A549 (cell line): Measurements from ENCODE around the gene SAP30. TPM values are rescaled to one million over a fixed set of nuclear protein-coding genes. Genes with fewer than 3 reads are reported as not detected.
A peak's percentile ranks its signal among the peaks of the same experiment; 100 is the strongest.

Source experiments
- ATAC-seq, 2 experiments: fragments of 200-7000 bp in 1 of 2; fragments of >200 bp in 1 of 2; cut with Nextera tagmentation in 1 of 2; cut with Tn5 transposase in 1 of 2; 3 replicates each; pipeline versions ENCODE4 v1.8.0 to v1.9.1; 2018 to 2020; ENCODE audit warnings: mild to moderate bottlenecking in 1 of 2, moderate library complexity in 1 of 2
- CTCF ChIA-PET: fragments of 300-600 bp; sonication (Branson Sonifier 250); formaldehyde crosslinking; extraction: SDS; loops from one replicate; lab custom pipeline; 2021; ENCODE audit warnings: antibody characterized with exemption, inconsistent platforms; lab: Yijun Ruan, JAX
- POLR2A ChIA-PET: fragments of 350-600 bp; formaldehyde crosslinking; extraction: SDS; loops from one replicate; lab custom pipeline; 2021; ENCODE audit warnings: antibody characterized with exemption, inconsistent platforms; lab: Yijun Ruan, JAX
- DNase-seq, 2 experiments: peaks; one replicate each; pipeline versions ENCODE4 v3.0.0 to v3.0.0-alpha.2; 2011 to 2016; ENCODE audit warnings: low read depth in 1 of 2, low spot score in 1 of 2
- FAIRE-seq: peaks from 2 replicates; lab custom pipeline; 2011; peaks lifted over from hg19 to GRCh38; lab: Jason Lieb, UNC
- H3K27ac ChIP-seq, 2 experiments: fragments of >200 bp; sonication (Bioruptor Twin); formaldehyde crosslinking; 3 replicates each; pipeline ENCODE4 v1.5.1; 2016 to 2017
- H3K4me1 ChIP-seq: fragments of >200 bp; sonication (Bioruptor Twin); formaldehyde crosslinking; 3 replicates; pipeline ENCODE4 v1.6.1; 2016
- H3K4me2 ChIP-seq: fragments of >200 bp; sonication (Bioruptor Twin); formaldehyde crosslinking; 3 replicates; pipeline ENCODE4 v1.6.1; 2016
- H3K4me3 ChIP-seq: fragments of >200 bp; sonication (Bioruptor Twin); formaldehyde crosslinking; 3 replicates; pipeline ENCODE4 v1.5.1; 2016
- H3K9me3 ChIP-seq: fragments of >200 bp; sonication (Bioruptor Twin); formaldehyde crosslinking; 3 replicates; pipeline ENCODE4 v1.6.1; 2016
- CBX8 ChIP-seq: fragments of 200-600 bp; sonication (generic); IDR thresholded peaks from 2 replicates; pipeline ENCODE4 v1.6.1; 2016
- CHD4 ChIP-seq: fragments of 200-600 bp; sonication (generic); IDR thresholded peaks from 2 replicates; pipeline ENCODE4 v1.6.1; 2016; ENCODE audit warnings: antibody characterized with exemption, mild to moderate bottlenecking, borderline replicate concordance
- EP300 ChIP-seq, 2 experiments: fragments of >200 bp; sonication (Bioruptor Twin); formaldehyde crosslinking; IDR thresholded peaks; 2 replicates in 1 of 2; 3 replicates in 1 of 2; pipeline ENCODE4 v1.6.1; 2016 to 2017
- FOSL2 ChIP-seq, 2 experiments: fragments of 450-650 bp in 1 of 2; fragments of >200 bp in 1 of 2; sonication (Bioruptor Twin) in 1 of 2; formaldehyde crosslinking; IDR thresholded peaks; 2 replicates each; pipeline versions ENCODE4 v1.5.0 to v1.6.1; 2016 to 2020; ENCODE audit warnings: mild to moderate bottlenecking in 1 of 2, moderate library complexity in 1 of 2
- FOXS1 ChIP-seq: fragments of 250-450 bp; sonication (Bioruptor Pico); IDR thresholded peaks from 2 replicates; pipeline ENCODE4 v1.5.0; 2020; ENCODE audit warnings: mild to moderate bottlenecking, moderate library complexity
- HDAC2 ChIP-seq: fragments of 200-600 bp; sonication (generic); IDR thresholded peaks from 2 replicates; pipeline ENCODE4 v1.6.1; 2016
- HEYL ChIP-seq: fragments of 250-450 bp; sonication (Bioruptor Pico); IDR thresholded peaks from 2 replicates; pipeline ENCODE4 v1.8.0; 2021; ENCODE audit warnings: mild to moderate bottlenecking, moderate library complexity
- JUN ChIP-seq, 2 experiments: fragments of >200 bp; sonication (Bioruptor Twin); formaldehyde crosslinking; IDR thresholded peaks; 2 replicates in 1 of 2; 3 replicates in 1 of 2; pipeline ENCODE4 v1.6.1; 2016 to 2017
- KDM5A ChIP-seq: fragments of 200-600 bp; sonication (generic); IDR thresholded peaks from 2 replicates; pipeline ENCODE4 v1.6.1; 2016; ENCODE audit warnings: antibody characterized with exemption, mild to moderate bottlenecking
- MAZ ChIP-seq: fragments of 150-350 bp; IDR thresholded peaks from 2 replicates; pipeline ENCODE4 v1.6.1; 2014; ENCODE audit warnings: antibody characterized with exemption, low read depth, low read length, borderline replicate concordance
- MYC ChIP-seq: IDR thresholded peaks from 2 replicates; pipeline ENCODE4 v1.6.1; 2012; ENCODE audit warnings: mild to moderate bottlenecking, inconsistent platforms, low read length, improper control_type of control experiment, borderline replicate concordance
- NPAS2 ChIP-seq: fragments of 250-450 bp; sonication (Bioruptor Pico); IDR thresholded peaks from 2 replicates; pipeline ENCODE4 v1.8.0; 2022; ENCODE audit warnings: mild to moderate bottlenecking, moderate library complexity, borderline replicate concordance
- PBX3 ChIP-seq: IDR thresholded peaks from 2 replicates; pipeline ENCODE4 v1.6.1; 2012
- POLR2AphosphoS2 ChIP-seq: conservative IDR thresholded peaks from 2 replicates; pipeline ENCODE4 v1.6.1; 2012; ENCODE audit warnings: low read length, improper control_type of control experiment, inconsistent platforms
- RARB ChIP-seq: fragments of 250-450 bp; sonication (Bioruptor Pico); IDR thresholded peaks from 2 replicates; pipeline ENCODE4 v1.8.0; 2021; ENCODE audit warnings: mild to moderate bottlenecking, moderate library complexity
- RCOR1 ChIP-seq: fragments of 150-350 bp; IDR thresholded peaks from 2 replicates; pipeline ENCODE4 v1.6.1; 2014; ENCODE audit warnings: antibody characterized with exemption, low read length, low read depth
- RFX5 ChIP-seq: fragments of 450-650 bp; IDR thresholded peaks from 2 replicates; pipeline ENCODE4 v1.7.1; 2014; ENCODE audit warnings: antibody characterized with exemption, mild to moderate bottlenecking, moderate library complexity
- RNF2 ChIP-seq: fragments of 200-600 bp; sonication (generic); IDR thresholded peaks from 2 replicates; pipeline ENCODE4 v1.6.1; 2016; ENCODE audit warnings: low read depth, mild to moderate bottlenecking, antibody characterized with exemption, moderate library complexity, borderline replicate concordance
- SMC3 ChIP-seq: fragments of >200 bp; sonication (Bioruptor Twin); formaldehyde crosslinking; IDR thresholded peaks from 3 replicates; pipeline ENCODE4 v1.6.1; 2018; ENCODE audit warnings: inconsistent platforms
- TFCP2L1 ChIP-seq: fragments of 250-450 bp; sonication (Bioruptor Pico); IDR thresholded peaks from 2 replicates; pipeline ENCODE4 v1.5.0; 2021; ENCODE audit warnings: mild to moderate bottlenecking
- ZC3H11A ChIP-seq: fragments of 450-650 bp; IDR thresholded peaks from 2 replicates; pipeline ENCODE4 v1.6.1; 2014; ENCODE audit warnings: antibody characterized with exemption, mild to moderate bottlenecking
- ZFP36 ChIP-seq: fragments of 450-650 bp; IDR thresholded peaks from 2 replicates; pipeline ENCODE4 v1.6.1; 2014; ENCODE audit warnings: borderline replicate concordance; ENCODE audit not compliant: partially characterized antibody
- ZNF302 ChIP-seq: fragments of 250-450 bp; sonication (Bioruptor Pico); IDR thresholded peaks from 2 replicates; pipeline ENCODE4 v1.9.0; 2021; ENCODE audit warnings: inconsistent platforms, mild to moderate bottlenecking, moderate library complexity
- WGBS: methylation state at CpG from one replicate; pipeline ENCODE4 v1.1.6; 2017; ENCODE audit errors: missing lambda C conversion rate; 5-methylcytosine and 5-hydroxymethylcytosine counted together
- polyA plus RNA-seq, 4 experiments: library from polyadenylated mRNA; depleted of rRNA in 3 of 4; stranded (reverse); fragments of >200 nt; fragmentation: RNase III in 1 of 4; extraction: RNeasy Plus Mini Kit Qiagen cat#74134 plus additional on column Dnase treatment in 1 of 4; gene quantifications; 2 replicates in 3 of 4; 3 replicates in 1 of 4; pipeline ENCODE4 v1.2.3, GENCODE V29; 2011 to 2017
- TF ChIP-seq, protein P1 (sequence below): fragments of >200 bp; sonication (Bioruptor Twin); formaldehyde crosslinking; IDR thresholded peaks from 3 replicates; pipeline ENCODE4 v1.5.1; 2016
- TF ChIP-seq, protein P2 (sequence below): IDR thresholded peaks from 2 replicates; pipeline ENCODE4 v1.6.1; 2012; ENCODE audit warnings: low read depth, borderline replicate concordance

SAP30 gene
- polyA plus RNA-seq, 2 of the 4 experiments (the other 2 are of a cell fraction): 18.4 to 19.6 TPM

GRCh38 chr4:173357939-173358338, 12.8 kb upstream of the SAP30 start:
- no peaks in the 10 kb centered on the region for H3K9me3 ChIP-seq
- 31% methylated on average over 2 of the region's 2 CpGs for WGBS
- no peak overlapping the region for H3K4me3 ChIP-seq
- CTCF ChIA-PET: interaction anchor here (1.7 kb wide), 1 partner anchor 59 kb away, joined by 6 read pairs; no protein-coding TSS in a partner anchor
- H3K4me1 ChIP-seq: no peaks in the 10 kb centered on the region
- no peak overlapping the region for H3K4me2 ChIP-seq
- no peak for TF ChIP-seq TFCP2L1 (CRISPR knock-in tag)
- no peak for TF ChIP-seq MAZ
- no peak for TF ChIP-seq FOSL2 (IDR thresholded peaks at IDR 0.05)
- no peak for TF ChIP-seq FOSL2 (CRISPR knock-in tag; IDR thresholded peaks at IDR 0.05)
- TF ChIP-seq CHD4: no peak
- no peak for TF ChIP-seq MYC
- TF ChIP-seq KDM5A: no peak
- no peak for TF ChIP-seq RCOR1
- TF ChIP-seq, all 56 proteins: peak for 0
- POLR2A ChIA-PET: interaction anchor here (2.0 kb wide), 1 partner anchor 23 kb away, joined by 6 read pairs; the partner anchor contains the start of gene HMGB2
- H3K27ac ChIP-seq: no peak overlapping the region
- DNase-seq (no peak), FAIRE-seq (no peak), ATAC-seq (no peak)

DNA sequence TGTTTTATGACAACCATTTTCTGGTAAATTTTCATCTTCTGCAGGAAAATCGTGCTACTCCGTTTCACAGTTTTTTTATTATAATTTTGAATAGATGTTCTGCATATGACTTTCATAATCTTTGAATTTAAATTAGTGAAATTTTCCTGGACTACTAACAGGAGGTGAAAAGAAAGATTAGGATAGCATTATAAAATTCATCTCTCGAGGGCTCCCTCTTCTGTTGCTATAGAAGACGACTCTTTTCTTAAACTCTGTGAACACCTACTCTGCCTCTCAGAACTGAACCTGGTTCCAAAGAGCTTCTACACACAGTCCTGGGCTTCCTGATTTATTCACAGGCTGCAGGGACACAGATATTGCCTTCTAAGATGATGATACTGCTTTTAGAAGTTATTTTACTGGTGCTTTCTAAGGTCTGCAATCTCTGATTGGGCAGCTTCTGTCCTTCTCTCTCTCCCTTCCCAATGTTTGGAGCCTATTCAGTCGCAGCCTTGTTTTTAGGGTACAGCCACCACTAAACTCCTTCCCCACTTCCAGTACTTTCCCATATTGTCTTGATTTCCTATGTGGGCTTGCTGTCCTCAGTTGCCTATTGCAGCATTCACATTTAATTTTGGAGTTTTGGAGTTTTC, 10.1 kb upstream of the SAP30 start:
- ChIA-PET CTCF (interaction anchor here (0.6 to 1.9 kb wide), 6 partner anchors 9 to 883 kb away, joined by 3 to 6 read pairs (median 3); partner anchors contain the start of gene SAP30), POLR2A (interaction anchor here (0.9 kb wide), 1 partner anchor 10 kb away, joined by 3 read pairs; the partner anchor contains the start of gene SAP30)
- TF ChIP-seq ZFP36: no peak
- peak; percentile 39 for TF ChIP-seq SMC3
- TF ChIP-seq ZNF302 (CRISPR knock-in tag): no peak
- TF ChIP-seq RFX5: no peak
- TF ChIP-seq FOSL2 (IDR thresholded peaks at IDR 0.05): no peak
- TF ChIP-seq FOSL2 (CRISPR knock-in tag; IDR thresholded peaks at IDR 0.05): no peak
- TF ChIP-seq, protein P1, sequence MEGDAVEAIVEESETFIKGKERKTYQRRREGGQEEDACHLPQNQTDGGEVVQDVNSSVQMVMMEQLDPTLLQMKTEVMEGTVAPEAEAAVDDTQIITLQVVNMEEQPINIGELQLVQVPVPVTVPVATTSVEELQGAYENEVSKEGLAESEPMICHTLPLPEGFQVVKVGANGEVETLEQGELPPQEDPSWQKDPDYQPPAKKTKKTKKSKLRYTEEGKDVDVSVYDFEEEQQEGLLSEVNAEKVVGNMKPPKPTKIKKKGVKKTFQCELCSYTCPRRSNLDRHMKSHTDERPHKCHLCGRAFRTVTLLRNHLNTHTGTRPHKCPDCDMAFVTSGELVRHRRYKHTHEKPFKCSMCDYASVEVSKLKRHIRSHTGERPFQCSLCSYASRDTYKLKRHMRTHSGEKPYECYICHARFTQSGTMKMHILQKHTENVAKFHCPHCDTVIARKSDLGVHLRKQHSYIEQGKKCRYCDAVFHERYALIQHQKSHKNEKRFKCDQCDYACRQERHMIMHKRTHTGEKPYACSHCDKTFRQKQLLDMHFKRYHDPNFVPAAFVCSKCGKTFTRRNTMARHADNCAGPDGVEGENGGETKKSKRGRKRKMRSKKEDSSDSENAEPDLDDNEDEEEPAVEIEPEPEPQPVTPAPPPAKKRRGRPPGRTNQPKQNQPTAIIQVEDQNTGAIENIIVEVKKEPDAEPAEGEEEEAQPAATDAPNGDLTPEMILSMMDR: peak; percentile 50
- no peak for TF ChIP-seq POLR2AphosphoS2
- no peak for TF ChIP-seq CHD4
- no peak for TF ChIP-seq JUN (IDR thresholded peaks at IDR 0.05)
- no peak for TF ChIP-seq CBX8
- DNase-seq (peak in 1 of 2 experiments; percentile 8), FAIRE-seq (no peak), ATAC-seq (peak; percentile 59 to 72; a peak in 5 of 6 replicates)
- H3K9me3 ChIP-seq: no peaks in the 10 kb centered on the region
- 30% methylated on average over 5 of the region's 5 CpGs for WGBS
- no peak overlapping the region for H3K4me2 ChIP-seq
- H3K4me3 ChIP-seq: no peak overlapping the region
- H3K27ac ChIP-seq: no peak overlapping the region
- no peaks in the 10 kb centered on the region for H3K4me1 ChIP-seq

GRCh38 chr4:173362666-173363065, 8.1 kb upstream of the SAP30 start:
- Histone ChIP-seq H3K4me1 (no peaks in the 10 kb centered on the region), H3K4me3 (no peak overlapping the region), H3K27ac (no peak overlapping the region), H3K9me3 (no peaks in the 10 kb centered on the region), H3K4me2 (no peak overlapping the region)
- TF ChIP-seq SMC3 (no peak), RNF2 (no peak), FOXS1 (CRISPR knock-in tag) (no peak), ZC3H11A (no peak), POLR2AphosphoS2 (no peak), RARB (CRISPR knock-in tag) (no peak), RCOR1 (no peak), HDAC2 (no peak), HEYL (no peak), EP300 (IDR thresholded peaks at IDR 0.05) (no peak), PBX3 (no peak), FOSL2 (IDR thresholded peaks at IDR 0.05) (no peak), FOSL2 (CRISPR knock-in tag; IDR thresholded peaks at IDR 0.05) (no peak), NPAS2 (CRISPR knock-in tag) (no peak)
- TF ChIP-seq, protein P2, sequence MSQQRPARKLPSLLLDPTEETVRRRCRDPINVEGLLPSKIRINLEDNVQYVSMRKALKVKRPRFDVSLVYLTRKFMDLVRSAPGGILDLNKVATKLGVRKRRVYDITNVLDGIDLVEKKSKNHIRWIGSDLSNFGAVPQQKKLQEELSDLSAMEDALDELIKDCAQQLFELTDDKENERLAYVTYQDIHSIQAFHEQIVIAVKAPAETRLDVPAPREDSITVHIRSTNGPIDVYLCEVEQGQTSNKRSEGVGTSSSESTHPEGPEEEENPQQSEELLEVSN: no peak
- WGBS: 76% methylated on average over 3 of the region's 3 CpGs
- no peak for FAIRE-seq
- no peak for DNase-seq
- ChIA-PET POLR2A (no interaction called here), CTCF (no interaction called here)
- no peak for ATAC-seq
